HG03135 (cell line): ENCODE measurements around the gene SLC37A1.

Experiments used
- ATAC-seq: cut with Tn5 transposase; IDR thresholded peaks from one replicate; pipeline ENCODE4 v1.9.1; 2021; ENCODE audit warnings: mild to moderate bottlenecking, moderate library complexity; ENCODE audit not compliant: unreplicated experiment

Gene SLC37A1

GRCh38 chr21:42587036-42587435 lies 73.4 kb downstream of the SLC37A1 start:
- ATAC-seq: no peak

DNA sequence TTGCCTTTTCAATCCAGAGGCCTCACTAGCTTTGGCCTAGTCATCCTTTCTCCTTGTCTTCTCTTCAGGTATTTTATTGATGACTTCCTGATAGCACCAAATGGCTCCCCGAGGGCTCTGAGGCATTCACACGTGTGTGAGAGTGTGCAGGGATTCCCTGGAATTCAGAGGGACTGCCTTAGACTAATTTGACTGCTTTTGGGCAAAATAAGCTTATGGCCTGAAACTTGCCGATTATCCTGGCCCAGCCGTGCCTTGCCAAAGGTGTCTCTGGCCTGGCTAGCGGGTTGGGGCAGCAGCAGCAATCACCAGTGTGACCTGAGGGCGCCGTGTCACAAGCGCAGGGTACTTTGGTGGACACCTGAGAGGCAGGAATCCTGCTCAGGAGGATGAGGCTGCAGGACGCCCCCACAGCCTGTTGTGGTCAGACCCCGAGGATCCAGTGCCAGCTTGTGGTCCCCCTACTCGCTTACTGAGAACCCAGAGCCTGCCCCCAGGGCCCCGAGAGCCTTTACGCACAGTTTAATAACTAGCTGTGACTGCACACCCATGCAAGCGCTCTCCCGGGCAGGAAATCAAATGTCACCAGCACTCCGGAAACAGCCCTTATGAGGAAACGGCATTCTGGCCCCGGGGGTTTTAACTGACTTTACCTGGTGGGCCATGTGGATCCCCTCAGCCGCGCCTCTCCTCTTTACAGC lies 76.9 kb downstream of the SLC37A1 start:
- no peak for ATAC-seq

DNA sequence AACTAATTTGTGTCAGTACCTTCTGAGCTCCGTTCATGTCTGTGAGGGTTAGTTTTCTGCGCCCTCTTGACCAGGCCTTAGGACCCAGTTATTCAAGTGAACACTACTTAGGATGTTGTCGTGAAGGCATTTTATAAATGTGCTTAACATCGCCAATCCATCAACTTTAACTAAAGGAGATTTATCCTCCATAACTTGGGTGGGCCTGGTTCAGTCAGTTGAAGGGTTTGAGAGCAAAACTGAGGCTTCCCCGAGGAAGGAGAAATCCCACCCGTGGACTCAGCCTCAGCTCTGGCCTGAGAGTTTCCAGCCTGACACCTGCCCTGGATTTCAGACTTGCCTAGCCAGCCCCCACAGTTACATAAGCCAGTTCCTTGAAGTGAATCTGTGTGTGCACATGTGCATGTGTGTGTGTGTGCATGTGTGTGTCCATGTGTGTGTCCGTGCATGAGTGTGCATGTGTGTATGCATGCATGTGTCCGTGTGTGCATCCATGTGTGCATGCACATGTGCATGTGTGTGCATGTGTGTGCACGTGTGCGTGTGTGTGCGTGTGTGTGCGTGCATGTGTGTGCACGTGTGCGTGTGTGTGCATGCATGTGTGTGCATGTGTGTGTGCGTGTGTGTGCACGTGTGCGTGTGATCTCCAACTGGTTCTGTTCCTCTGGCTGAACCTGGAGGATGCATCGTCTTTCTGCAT lies 77.7 kb downstream of the SLC37A1 start:
- no peak for ATAC-seq

DNA sequence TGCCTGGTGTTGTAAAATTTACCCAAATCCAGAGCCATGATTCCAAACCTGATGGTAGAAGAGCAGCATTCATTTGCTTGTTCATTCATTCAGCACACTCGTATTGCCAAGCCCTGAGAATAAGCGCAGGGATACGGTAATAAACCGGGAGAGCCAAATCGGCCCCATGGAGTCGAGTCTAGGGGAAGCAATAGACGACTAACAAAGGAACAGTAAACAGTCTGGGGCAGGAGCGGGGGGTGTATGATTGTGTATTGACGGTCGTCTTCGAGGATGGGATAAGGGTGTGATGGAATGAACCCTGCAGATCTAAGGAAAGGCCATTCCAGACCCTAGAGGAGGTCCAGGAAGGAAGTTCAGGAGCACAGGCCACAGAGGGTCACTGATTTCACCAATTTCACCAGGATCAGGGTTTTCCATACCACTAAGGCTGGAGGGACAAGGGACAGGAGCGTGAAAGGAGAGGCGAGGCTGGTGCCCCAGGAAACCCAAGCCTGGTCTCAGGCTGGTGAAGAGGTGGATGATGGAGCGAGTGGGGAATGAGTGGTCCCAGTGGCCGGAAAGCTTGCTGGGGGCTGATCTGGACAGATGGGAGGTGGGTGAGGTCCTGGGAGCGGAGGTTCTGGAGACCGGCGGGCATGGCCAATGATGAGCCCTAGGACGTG lies 78.6 kb downstream of the SLC37A1 start:
- ATAC-seq: no peak

GRCh38 chr21:42593007-42593814 lies 79.6 kb downstream of the SLC37A1 start:
- no peak for ATAC-seq

DNA sequence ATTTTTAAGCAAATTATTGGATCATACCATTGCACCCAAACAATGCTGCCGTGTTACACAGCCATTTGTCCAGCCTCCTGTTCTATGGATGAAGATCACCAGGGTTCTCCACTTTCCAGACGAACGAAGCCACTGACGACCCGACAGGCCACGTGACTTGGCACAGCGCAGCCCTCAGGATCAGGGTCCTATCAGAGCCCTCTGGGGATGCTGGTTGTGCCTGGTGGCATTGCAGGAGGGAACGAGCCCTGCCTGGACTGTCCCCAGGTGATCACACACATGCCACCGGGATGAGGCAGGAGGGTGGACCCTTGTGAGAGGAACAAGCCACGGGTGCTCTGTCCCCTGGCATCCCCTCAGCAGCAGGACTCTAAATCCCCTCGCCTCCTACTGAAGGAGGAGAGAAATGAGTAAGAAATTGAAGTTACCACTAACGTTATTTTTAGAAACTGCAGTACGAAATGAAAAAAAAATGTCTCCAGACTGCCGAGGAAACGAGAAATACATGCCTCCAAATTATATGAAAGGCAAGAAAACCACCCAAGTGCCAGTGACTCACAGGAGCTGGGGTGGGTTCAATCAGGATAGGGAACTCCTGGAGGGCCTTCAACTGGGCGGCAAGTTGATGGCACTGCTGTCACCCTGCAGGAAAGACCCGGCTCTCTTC lies 81.1 kb downstream of the SLC37A1 start:
- no peak for ATAC-seq

DNA sequence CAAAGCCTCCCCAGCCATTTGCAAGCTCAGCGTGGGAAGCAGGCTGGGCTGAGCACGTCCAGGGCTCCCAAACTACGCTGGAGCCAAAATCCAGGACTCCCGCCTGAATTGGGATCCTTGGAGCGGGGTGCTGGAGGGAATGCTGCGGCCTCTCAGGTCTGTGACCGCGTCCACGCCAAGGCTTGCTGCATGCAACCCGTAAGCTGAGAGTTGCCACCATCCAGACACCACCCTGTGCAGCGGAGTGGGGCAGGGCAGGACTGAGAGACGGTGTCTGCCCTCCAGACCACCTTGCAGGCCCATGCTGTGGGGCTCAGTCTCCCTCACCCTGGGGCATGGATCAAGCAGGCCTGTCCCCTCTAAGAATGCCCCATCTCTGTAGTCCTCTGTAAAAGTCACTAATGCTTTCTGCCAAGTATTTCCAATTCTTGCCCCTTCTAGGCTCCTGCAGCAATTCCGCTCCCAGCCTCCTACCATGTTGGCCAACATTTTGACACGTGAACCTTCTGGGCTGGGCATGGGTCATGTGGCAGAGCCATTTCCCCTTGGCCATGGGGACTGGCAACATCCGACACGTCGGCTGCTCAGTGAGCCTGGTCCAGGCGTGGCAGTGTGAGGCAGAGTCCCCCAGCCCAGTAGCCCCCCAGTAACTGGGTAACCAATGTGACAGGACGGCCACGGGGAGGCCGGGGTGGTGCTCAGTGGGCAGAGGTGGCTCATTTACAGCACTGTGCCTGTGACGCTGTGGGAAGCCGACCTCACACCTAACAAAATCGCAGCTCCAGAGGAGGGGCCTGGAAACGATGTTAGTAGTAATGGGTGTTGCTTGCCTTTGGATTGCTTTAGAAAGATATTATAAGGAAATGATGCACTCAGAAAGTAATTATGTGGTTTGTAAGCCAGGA lies 81.9 kb downstream of the SLC37A1 start:
- no peak for ATAC-seq

DNA sequence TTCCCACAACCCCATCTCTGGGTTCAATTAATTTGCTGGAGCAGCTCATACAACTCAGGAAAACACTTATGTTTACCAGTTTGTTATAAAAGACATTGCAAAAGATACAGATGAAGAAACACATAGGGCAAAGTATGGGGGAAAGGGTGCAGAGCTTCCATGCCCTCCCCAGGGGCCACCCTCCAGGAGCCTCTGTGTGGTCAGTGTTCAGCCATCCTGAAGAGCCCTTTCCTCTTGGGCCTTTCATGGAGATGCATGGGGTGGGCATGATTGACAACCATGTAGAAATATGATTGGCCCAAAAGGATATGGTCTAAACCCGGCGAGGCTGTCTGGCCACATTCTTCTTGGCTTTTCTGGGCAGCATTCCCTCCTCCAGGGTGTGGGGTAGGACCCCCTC lies 83.0 kb downstream of the SLC37A1 start:
- ATAC-seq: no peak

DNA sequence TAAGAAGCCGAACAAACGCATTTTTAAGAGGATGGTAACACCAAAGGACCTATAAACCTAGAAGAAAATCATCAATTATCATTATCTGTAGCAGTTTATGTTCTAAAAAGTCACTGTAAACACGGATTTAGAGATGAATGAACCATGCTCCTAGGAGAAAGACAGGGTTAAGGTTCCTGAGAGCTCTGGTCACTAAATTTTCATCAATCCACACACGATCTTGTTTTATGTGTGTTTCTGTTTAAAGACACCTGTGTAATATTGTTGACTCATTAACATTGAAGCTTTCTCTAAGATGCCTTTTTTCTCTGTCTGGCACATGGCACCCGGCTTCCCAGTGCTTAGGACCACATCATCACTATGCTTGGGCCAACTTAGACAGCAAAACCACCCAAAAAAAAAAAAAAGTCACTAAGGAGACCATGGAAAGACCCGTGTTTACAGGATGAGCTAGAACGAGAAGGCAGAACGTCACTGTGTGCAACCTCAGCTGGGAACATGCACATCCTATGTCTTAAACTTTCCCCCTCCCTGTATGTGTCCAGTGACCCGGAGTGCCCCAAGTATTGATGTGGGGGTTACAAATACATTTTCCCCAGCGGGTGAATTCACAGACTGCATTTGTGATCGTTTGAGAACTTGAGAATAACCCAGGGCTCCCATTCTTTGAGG lies 84.0 kb downstream of the SLC37A1 start:
- no peak for ATAC-seq

GRCh38 chr21:42598159-42598735 lies 84.6 kb downstream of the SLC37A1 start:
- ATAC-seq: no peak

- no peak for ATAC-seq
These were observed 85.8 kb downstream of the SLC37A1 start for GRCh38 chr21:42599486-42599885.

DNA sequence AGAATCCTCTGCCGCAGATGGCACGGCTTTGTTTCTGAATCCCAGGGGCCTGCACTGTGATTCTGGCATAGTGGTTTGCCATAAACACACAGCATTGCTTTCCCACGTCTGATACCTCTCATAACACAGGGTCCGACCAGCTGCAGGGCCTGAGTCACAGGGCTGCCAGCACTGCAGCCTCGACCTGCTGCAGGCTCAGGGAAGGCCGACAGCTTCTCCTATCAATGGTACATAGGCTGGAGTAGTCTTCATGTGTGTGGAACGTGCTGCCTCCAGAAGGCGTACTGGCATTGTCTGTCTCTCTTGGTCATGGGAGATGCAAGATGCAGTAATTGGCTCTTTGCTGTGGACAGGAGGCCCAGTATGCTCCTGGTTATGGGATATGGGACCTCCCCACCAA lies 86.3 kb downstream of the SLC37A1 start:
- no peak for ATAC-seq

DNA sequence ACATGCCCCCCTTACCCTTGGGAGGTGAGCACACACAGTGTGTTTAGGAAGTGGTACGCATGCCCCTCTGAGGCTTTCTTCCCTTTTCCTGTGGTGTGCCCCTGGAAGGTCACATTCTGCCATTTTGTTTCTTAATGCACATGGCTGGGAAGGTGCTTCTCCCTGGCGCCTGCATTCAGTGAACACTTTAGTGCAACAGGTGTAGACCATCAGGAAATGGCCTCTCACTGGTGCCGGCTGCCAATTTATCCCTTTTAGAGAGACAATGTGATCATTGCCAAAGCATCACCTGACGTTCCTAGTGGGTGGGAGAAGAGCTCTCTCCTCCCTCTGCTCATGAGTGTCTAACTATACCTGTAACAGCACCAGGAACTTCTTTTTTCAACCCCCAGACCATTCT lies 88.0 kb downstream of the SLC37A1 start:
- ATAC-seq: no peak

- ATAC-seq: no peak
These were observed 93.5 kb downstream of the SLC37A1 start for GRCh38 chr21:42607102-42607501.

- ATAC-seq: no peak
These were observed 94.0 kb downstream of the SLC37A1 start for GRCh38 chr21:42607525-42608102.

- no peak for ATAC-seq
These were observed 94.8 kb downstream of the SLC37A1 start for GRCh38 chr21:42608446-42608845.

DNA sequence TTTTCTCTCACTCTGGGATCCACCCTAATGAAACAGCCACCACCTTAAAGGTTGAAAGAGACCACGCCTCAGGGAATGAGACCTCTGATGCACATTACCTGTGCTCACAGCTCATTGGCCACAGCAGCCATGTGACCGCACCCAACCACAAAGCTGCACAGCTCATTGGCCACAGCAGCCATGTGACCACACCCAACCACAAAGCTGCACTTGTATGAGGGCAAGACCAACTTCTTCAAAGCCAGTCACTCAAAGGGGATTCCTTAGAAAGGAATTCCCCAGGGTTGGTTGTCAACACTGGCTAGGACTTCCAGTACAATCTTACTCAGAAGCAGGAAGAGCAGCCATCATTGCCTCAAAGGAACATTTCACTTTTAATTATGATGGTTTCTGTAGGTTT lies 96.2 kb downstream of the SLC37A1 start:
- no peak for ATAC-seq

DNA sequence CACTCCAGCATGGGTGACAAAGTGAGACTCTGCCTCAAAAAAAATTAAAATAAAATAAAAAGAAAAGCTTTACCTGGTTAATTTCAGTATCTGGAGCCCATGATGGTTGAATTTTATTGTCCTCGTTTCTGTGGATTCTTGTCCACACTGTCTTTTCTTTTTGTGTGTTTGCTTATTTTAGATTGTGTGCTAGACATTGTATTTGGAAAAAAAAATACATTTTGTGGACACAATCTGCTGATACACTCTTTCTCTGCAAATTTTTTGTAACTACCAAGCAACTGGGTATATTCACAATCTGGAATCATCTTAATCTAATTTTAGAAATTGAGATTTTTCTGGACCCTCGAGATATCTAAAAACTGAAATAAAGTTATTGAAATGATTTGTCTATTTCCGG lies 98.2 kb downstream of the SLC37A1 start:
- ATAC-seq: no peak
